RWPE2 (cell line): ENCODE measurements around the gene KRTAP10-6.

Experiments
- ATAC-seq: fragments of 200-7000 bp; cut with Tn5 transposase; 3 replicates; pipeline ENCODE4 v1.9.1; 2021; ENCODE audit warnings: low read depth
- DNase-seq: peaks from one replicate; pipeline ENCODE4 v3.0.0-alpha.2; 2020; ENCODE audit warnings: low spot score
- H3K27ac ChIP-seq: fragments of 450-650 bp; 2 replicates; pipeline ENCODE4 v1.5.1; 2017; ENCODE audit warnings: mild to moderate bottlenecking; ENCODE audit not compliant: poor library complexity, severe bottlenecking
- H3K27me3 ChIP-seq: fragments of 250-450 bp; sonication (Bioruptor Pico); 2 replicates; pipeline ENCODE4 v1.5.1; 2021; ENCODE audit warnings: mild to moderate bottlenecking, moderate library complexity; ENCODE audit not compliant: insufficient read depth, poor library complexity, severe bottlenecking
- H3K36me3 ChIP-seq: fragments of 250-450 bp; sonication (Bioruptor Pico); 2 replicates; pipeline ENCODE4 v1.5.1; 2020; ENCODE audit warnings: low read depth, mild to moderate bottlenecking, moderate library complexity
- H3K4me1 ChIP-seq: fragments of 250-450 bp; sonication (Bioruptor Pico); 2 replicates; pipeline ENCODE4 v1.5.1; 2021; ENCODE audit warnings: mild to moderate bottlenecking, moderate library complexity; ENCODE audit not compliant: insufficient read depth, poor library complexity, severe bottlenecking
- H3K4me3 ChIP-seq: fragments of 250-450 bp; sonication (Bioruptor Pico); 2 replicates; pipeline ENCODE4 v1.5.1; 2021; ENCODE audit warnings: mild to moderate bottlenecking, moderate library complexity; ENCODE audit not compliant: severe bottlenecking
- H3K9me3 ChIP-seq: fragments of 250-450 bp; sonication (Bioruptor Pico); 2 replicates; pipeline ENCODE4 v1.5.1; 2021; ENCODE audit warnings: mild to moderate bottlenecking, moderate library complexity; ENCODE audit not compliant: severe bottlenecking
- CTCF ChIP-seq: fragments of 450-650 bp; IDR thresholded peaks from one replicate; pipeline ENCODE4 v1.5.1; 2017; ENCODE audit warnings: mild to moderate bottlenecking, moderate library complexity; ENCODE audit not compliant: poor library complexity, severe bottlenecking

KRTAP10-6 gene

DNA sequence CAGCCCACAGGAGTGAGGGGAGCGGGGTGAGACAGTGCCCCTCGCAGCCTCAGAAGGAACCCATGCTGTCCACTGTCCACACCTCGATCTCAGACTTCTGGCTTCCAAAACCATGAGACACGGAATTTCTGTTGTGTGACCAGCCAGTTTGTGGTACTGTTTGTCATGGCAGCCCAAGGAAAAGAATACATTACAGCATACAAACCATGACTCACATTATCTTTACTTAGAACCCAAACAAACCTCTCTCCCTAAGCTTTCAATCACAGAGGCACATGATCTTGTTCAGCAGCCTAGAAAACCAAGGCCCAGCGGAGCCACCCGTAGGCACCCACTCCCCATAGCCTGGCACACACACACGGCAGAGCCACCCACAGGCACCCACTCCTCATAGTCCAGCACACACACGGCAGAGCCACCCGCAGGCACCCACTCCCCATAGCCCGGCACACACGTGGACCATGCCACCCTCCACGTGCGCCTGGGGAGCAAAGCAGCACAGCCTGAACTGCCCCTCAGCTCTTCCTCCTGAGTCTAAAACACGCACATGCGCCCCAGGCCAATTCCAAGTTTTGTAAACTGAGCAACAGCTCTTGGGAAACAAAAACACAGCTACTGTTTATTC lies 19.2 kb downstream of the KRTAP10-6 start:
- peaks cover 2% of the 10 kb centered on the region for H3K9me3 ChIP-seq
- H3K27ac ChIP-seq, result no peak overlapping the region
- TF ChIP-seq CTCF, result no peak
- H3K27me3 ChIP-seq, result no peaks in the 10 kb centered on the region
- ATAC-seq (no peak), DNase-seq (no peak)
- no peaks in the 10 kb centered on the region for H3K4me1 ChIP-seq
- H3K4me3 ChIP-seq, result no peak overlapping the region
- no peaks in the 10 kb centered on the region for H3K36me3 ChIP-seq

DNA sequence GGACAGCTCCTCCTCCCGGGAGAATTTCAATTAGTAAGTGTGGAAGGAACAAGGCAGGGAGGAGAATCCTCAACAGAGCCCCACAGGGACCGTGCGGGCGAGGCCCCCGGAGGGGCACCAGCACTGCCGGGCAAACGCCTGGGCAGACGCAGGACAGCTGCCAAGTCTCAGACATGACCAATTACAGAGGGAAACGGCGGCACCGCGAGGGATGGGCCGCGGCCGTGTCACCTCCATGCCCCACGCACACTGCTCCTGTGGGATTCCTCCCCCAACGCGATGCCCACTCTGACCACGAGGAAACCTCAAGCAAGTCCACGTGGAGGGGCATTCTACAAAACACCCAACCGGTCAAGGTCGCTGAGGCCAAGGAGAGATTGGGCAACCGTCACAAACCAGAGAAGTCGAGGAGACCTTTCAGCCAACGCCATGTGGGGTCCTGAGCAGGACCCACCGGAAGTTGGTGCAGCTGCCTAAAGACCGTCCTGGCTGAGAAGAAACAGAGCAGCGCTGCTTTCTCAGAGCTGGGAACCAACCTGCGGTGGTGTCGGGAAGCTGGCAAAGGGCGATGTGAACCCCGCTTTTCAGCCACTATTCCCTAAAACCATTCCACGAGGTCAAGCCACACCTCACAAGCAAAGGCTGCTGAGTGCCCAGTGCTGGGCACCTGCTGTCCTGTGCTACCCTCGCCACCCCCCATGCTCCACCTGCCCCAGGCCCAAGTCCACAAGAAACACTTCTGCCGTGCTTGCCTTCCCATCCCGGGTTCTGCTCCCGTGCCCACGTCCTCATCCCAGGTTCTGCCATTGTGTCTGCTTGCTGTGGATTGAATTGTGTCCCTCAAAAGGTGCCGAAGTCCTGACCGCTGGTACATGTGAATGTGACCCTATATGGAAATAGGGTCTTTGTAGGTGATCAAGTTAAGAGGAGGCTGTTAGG lies 20.2 kb downstream of the KRTAP10-6 start:
- Histone ChIP-seq H3K4me1 (no peaks in the 10 kb centered on the region), H3K36me3 (no peaks in the 10 kb centered on the region), H3K27ac (no peak overlapping the region), H3K9me3 (peaks cover 2% of the 10 kb centered on the region), H3K4me3 (no peak overlapping the region), H3K27me3 (no peaks in the 10 kb centered on the region)
- TF ChIP-seq CTCF, result no peak
- DNase-seq (no peak), ATAC-seq (no peak)

- Histone ChIP-seq H3K27me3 (no peaks in the 10 kb centered on the region), H3K9me3 (peaks cover 2% of the 10 kb centered on the region), H3K4me1 (no peaks in the 10 kb centered on the region), H3K36me3 (no peaks in the 10 kb centered on the region), H3K4me3 (no peak overlapping the region), H3K27ac (no peak overlapping the region)
- ATAC-seq, result no peak
- no peak for DNase-seq
- no peak for TF ChIP-seq CTCF
Measured at GRCh38 chr21:44571296-44571695, 21.0 kb downstream of the KRTAP10-6 start.

- no peak for ATAC-seq
- no peaks in the 10 kb centered on the region for H3K36me3 ChIP-seq
- no peak overlapping the region for H3K4me3 ChIP-seq
- H3K9me3 ChIP-seq, result peaks cover 2% of the 10 kb centered on the region
- no peak overlapping the region for H3K27ac ChIP-seq
- no peaks in the 10 kb centered on the region for H3K27me3 ChIP-seq
- H3K4me1 ChIP-seq, result no peaks in the 10 kb centered on the region
- no peak for DNase-seq
- TF ChIP-seq CTCF, result no peak
Measured at GRCh38 chr21:44569861-44570517, 22.3 kb downstream of the KRTAP10-6 start.
